ENCODE measurements around the gene RECK.

The RECK gene

GRCh38 chr9:36025746-36026145 lies 11.0 kb upstream of the RECK start:
- DNase-seq: no peak

DNA sequence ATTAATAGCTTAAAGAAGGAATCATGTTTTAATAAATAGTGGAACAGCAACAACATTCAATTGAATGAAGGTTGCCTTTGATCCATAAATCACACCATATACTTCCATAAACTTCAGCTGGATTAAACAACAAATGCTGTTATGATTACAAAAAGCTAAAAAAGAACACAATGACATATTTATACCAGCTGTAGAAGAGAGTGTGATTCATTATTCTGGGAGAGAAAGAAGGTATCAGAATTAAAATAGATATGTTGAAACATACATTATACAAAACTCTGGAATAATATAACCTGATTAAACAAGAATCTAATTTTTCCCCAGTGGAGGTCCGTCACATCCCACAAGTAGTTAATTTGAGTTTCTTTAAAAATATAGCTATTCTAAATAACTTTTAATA lies 7.5 kb upstream of the RECK start:
- no peak for DNase-seq

DNA sequence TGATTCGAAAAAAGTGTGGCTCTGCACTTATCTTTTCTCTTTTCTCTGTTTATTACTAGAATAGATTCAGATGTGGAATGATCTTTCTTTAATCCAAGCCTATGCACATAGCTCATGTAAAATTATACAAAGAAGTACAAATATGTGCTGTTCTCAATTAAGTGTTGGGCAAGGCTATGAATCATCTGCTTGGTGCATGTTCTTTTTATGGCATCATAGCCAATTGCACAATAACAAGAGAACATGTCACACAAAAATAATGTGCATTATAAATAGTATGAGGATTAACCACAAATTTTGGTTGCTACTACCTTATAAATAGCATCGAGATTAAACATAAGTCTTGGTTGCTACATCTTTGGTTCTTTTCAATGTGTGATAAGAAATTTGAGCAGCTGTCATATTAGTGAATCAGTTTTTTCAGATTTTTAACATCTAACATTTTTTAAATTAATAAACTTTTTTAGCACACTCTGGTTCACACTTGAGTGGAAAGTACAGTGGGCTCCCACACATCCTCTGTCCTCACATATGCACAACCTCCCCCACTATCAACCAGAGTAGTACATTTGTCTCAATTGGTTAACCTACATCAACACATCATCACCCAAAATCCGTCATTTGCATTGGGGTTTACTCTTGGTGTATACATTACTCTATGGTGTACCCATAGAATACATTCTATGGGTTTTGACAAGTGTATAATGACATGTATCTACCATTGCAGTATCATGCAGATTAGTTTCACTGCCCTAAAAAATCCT lies 6.8 kb upstream of the RECK start:
- no peak for DNase-seq

GRCh38 chr9:36030871-36031270 lies 5.8 kb upstream of the RECK start:
- DNase-seq: no peak

GRCh38 chr9:36031774-36032555 lies 4.7 kb upstream of the RECK start:
- no peak for DNase-seq

GRCh38 chr9:36033788-36034187 lies 2.9 kb upstream of the RECK start:
- no peak for DNase-seq

- DNase-seq: no peak
Observed at GRCh38 chr9:36034234-36034633, 2.5 kb upstream of the RECK start.

DNA sequence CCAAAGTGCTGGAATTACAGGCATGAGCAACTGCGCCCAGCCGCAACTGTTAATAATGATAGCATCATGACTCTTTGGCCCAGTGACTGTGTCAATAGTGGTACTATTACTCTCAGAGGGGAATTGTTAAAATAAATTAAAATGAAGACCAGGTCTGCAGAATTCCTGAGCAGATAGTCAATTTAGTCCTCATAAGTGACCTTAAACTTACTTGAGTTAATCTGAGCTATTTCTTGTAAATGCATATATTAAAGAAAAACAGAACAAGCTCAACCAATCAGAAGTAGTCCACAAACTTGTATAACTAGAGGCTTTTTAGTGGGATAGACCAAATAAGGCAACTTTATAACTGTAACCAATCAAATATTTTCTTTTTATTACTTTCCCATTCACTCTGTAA lies 1.7 kb upstream of the RECK start:
- DNase-seq: no peak

GRCh38 chr9:36036253-36036779 lies 397 bp upstream of the RECK start:
- DNase-seq: no peak

- peak; percentile 7 for DNase-seq
Observed at GRCh38 chr9:36037549-36038122, 923 bp downstream of the RECK start.

- DNase-seq: no peak
Observed at GRCh38 chr9:36039121-36039520, 2.4 kb downstream of the RECK start.

GRCh38 chr9:36039696-36040095 lies 3.0 kb downstream of the RECK start:
- DNase-seq: no peak

GRCh38 chr9:36040271-36040925 lies 3.7 kb downstream of the RECK start:
- DNase-seq: no peak

DNA sequence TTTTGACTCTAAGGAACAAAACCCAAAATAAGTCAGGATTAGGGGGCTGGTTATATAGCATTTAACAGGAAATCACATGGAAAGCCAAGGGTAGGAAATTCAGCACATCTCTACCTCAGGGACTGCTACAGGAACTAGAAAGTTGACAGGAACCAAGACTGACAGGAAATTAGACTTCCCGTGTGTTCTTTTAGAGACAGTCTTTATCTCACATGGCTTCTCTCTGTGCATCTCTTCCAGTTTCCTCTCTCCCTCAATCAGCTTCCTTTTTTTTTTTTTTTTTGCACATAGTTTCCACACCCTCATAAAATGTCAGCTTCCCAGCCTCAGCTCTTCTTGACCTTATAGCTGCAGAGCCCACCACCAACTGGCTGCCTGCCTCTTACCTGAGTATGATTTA lies 4.8 kb downstream of the RECK start:
- no peak for DNase-seq

DNA sequence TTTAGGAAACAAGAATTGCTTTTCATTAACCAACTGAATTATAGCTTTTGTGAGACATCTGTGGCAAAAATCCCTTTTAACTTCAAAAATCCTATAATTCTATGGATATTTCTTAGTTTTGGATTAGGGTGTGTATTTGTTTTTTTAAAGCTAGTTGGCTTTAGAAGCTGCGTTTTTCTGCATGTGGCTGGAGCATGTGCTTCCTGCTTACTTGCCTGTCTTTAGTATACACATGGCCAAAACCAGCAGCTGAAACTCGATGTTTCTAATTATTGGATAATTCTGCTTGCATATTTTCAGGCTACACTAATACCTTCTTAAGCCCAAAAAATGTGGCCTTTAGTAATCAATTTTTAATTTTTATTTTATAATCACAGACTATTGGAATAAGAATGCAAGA lies 8.9 kb downstream of the RECK start:
- no peak for DNase-seq

DNA sequence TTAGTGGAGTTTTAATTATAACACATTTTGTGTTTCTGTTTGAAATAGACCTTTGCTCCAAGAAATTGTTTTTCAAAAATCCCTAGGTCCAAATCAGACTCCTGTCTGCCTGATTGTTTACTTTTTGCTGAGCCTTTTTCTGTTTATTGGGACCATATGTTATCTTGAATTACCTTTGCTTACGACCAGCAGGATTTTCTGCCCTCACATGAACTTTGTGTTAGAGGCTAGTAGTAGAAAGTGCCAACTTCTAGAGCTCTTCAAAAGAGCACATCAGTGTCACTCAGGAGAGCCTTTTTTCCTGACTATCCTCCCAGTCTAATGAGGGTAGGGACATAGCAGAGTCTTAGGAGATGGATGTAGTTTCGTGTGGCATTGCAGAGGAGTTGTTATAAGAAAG lies 10.2 kb downstream of the RECK start:
- DNase-seq: no peak

DNA sequence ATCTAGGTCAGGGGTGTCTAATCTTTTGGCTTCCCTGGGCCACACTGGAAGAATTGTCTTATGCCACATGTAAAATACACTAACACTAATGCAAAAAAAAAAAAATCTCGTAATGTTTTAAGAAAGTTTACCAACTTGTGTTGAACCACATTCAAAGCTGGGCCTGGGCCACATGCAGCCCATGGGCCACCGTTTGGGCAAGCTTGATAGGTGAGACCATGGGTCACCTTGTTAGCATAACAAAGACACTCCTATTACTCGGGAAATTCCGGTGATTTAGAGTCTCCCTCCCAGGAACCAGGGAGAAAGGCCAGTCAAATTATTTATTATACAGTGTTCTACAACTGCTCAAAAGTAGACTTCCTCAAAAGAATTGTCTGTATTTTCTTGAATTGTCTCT lies 12.7 kb downstream of the RECK start:
- DNase-seq: no peak

DNA sequence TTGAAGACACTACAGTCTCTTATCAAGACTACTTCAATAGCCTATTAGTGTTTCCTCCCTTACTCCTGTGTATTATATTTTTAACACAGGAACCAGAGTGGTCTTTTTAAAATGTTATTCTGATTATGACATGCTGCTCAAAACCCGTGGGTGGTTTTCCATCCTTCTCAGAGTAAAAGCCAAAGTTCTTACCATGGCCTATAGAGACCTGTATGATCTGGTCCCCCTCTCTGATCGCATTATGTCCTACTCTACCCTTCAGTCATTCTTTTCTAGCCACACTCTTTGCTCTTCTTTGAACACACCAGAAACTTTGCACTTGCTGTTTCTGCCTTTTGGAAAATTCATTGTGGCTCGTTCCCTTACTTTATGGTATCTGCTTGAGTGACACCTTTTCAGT lies 13.8 kb downstream of the RECK start:
- DNase-seq: no peak

DNA sequence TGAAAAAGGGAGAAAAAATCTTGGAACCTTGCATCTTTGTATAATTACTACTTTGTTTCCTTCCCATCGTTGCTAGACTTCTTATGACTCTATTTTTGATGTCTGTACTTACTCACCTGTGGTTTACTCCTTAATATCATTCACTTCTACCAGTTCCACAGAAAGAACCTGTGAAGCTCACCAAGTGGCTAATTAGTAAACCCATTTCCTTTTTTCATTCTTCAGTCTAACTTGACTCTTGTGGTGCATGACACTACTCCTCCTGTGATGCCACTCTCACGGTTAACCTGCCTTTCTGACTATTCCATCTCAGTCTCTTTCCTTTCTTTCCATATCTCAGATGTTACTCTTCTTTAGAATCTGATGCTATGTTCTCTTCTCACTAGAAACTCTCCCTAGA lies 14.6 kb downstream of the RECK start:
- DNase-seq: no peak

DNA sequence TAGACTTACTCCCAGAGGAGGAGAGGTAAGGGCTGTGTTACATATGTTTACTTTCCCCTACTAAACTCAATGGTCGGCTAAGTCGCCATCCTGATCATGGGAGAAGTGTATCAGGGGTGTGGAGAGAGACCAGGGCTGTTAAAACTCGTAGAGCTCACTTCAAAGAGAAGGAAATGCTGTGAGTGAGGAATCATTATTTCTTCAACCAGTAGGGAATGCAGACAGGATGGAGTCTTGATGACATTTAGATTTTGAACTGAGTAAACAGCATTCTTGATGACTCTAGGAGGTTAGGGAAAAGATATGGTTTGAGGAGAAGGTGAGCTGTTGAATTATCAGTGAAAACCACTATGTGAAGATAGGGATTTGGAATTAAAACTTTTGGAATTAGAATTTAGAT lies 17.3 kb downstream of the RECK start:
- no peak for DNase-seq

GRCh38 chr9:36056896-36057295 lies 20.2 kb downstream of the RECK start:
- no peak for DNase-seq

GRCh38 chr9:36063804-36064447 lies 27.2 kb downstream of the RECK start:
- DNase-seq: no peak

Measured in NCI-H146 (cell line).